Measurements from ENCODE around the gene CDK6. TPM values are rescaled to one million over a fixed set of nuclear protein-coding genes. Genes with fewer than 3 reads are reported as not detected.

The CDK6 gene
- total RNA-seq, 1 donor from 2014 or later = 6.0 TPM

DNA sequence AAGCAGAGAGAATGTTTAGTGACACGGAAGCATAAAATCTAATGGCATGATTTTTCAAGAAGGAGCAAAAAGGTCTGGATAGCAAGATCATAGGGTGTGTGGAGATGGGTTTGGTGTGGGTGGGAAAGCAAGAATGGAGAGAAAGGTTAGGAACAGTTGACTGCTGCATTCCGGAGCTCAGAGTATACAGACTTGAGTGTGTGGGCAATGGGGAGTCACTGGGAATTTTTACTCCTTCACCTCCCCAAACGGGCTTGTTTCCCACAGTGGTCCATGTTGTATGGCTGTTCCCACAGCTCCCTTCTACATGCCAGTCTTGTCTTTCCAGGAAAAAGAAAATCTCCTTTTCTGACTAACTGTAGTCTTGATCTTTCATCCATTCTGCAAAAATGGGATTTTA lies 122.1 kb downstream of the CDK6 start:
- TF ChIP-seq, protein P1, sequence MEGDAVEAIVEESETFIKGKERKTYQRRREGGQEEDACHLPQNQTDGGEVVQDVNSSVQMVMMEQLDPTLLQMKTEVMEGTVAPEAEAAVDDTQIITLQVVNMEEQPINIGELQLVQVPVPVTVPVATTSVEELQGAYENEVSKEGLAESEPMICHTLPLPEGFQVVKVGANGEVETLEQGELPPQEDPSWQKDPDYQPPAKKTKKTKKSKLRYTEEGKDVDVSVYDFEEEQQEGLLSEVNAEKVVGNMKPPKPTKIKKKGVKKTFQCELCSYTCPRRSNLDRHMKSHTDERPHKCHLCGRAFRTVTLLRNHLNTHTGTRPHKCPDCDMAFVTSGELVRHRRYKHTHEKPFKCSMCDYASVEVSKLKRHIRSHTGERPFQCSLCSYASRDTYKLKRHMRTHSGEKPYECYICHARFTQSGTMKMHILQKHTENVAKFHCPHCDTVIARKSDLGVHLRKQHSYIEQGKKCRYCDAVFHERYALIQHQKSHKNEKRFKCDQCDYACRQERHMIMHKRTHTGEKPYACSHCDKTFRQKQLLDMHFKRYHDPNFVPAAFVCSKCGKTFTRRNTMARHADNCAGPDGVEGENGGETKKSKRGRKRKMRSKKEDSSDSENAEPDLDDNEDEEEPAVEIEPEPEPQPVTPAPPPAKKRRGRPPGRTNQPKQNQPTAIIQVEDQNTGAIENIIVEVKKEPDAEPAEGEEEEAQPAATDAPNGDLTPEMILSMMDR (IDR thresholded peaks at IDR 0.05) = no peak
- TF ChIP-seq EZH2phosphoT487 (IDR thresholded peaks at IDR 0.05) = no peak
- TF ChIP-seq EZH2 (IDR thresholded peaks at IDR 0.05) = no peak
- Histone ChIP-seq H3K36me3 (no peaks in the 10 kb centered on the region), H3K9me3 (ENCODE audit: low read depth) (no peaks in the 10 kb centered on the region), H2AFZ (replicated peaks) (no peak overlapping the region), H3F3A (ENCODE audit: low read depth) (no peaks in the 10 kb centered on the region), H3K27me3 (no peaks in the 10 kb centered on the region), H3K4me2 (no peak overlapping the region), H4K20me1 (ENCODE audit: low read depth) (no peaks in the 10 kb centered on the region), H3K79me2 (ENCODE audit: low read depth) (no peaks in the 10 kb centered on the region), H3K4me1 (no peaks in the 10 kb centered on the region), H3K27ac (no peak overlapping the region), H3K4me3 (no peak overlapping the region), H3K9ac (no peak overlapping the region)
- Mint-ChIP-seq H3K4me3 (no peak overlapping the region), H3K4me1 (no peaks in the 10 kb centered on the region), H3K9me3 (no peaks in the 10 kb centered on the region), H3K27ac (no peak overlapping the region), H3K36me3 (peaks cover 13% of the 10 kb centered on the region), H3K27me3 (ENCODE audit: insufficient read depth, low read depth) (no peaks in the 10 kb centered on the region)
- no peak for DNase-seq (ENCODE audit: low spot score)

DNA sequence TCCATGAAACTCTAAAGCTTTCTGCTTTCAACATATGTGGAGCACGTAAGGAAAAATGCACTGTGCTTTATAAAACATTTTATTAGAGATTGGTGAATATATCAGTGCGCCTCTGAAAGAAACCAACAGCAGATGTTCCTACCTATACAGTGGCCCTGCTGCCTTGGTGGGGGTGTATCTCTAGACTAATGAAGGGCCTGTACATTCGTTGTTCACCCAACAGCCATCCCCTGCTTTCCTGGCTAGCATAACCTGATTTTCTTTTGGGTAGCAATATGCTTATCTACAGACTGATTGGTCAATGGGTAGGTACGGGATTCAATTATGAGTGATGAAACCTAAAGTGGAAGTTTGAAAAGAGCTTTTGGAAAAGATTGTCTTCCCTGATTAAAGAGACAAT lies 126.5 kb downstream of the CDK6 start:
- Histone ChIP-seq H3K27me3 (no peaks in the 10 kb centered on the region), H3K27ac (no peak overlapping the region), H3K9ac (no peak overlapping the region), H3K4me2 (no peak overlapping the region), H3F3A (ENCODE audit: low read depth) (no peaks in the 10 kb centered on the region), H3K9me3 (ENCODE audit: low read depth) (no peaks in the 10 kb centered on the region), H2AFZ (replicated peaks) (no peak overlapping the region), H3K36me3 (no peaks in the 10 kb centered on the region), H4K20me1 (ENCODE audit: low read depth) (no peaks in the 10 kb centered on the region), H3K4me1 (no peaks in the 10 kb centered on the region), H3K4me3 (no peak overlapping the region), H3K79me2 (ENCODE audit: low read depth) (no peaks in the 10 kb centered on the region)
- peaks cover 16% of the 10 kb centered on the region for H3K36me3 Mint-ChIP-seq
- H3K4me3 Mint-ChIP-seq = no peak overlapping the region
- H3K9me3 Mint-ChIP-seq = peaks cover 6% of the 10 kb centered on the region
- H3K27me3 Mint-ChIP-seq (ENCODE audit: insufficient read depth, low read depth) = no peaks in the 10 kb centered on the region
- no peaks in the 10 kb centered on the region for H3K4me1 Mint-ChIP-seq
- no peak overlapping the region for H3K27ac Mint-ChIP-seq
- DNase-seq (ENCODE audit: low spot score) = no peak
- TF ChIP-seq, protein P1 (IDR thresholded peaks at IDR 0.05) = no peak
- TF ChIP-seq EZH2 (IDR thresholded peaks at IDR 0.05) (no peak), EZH2phosphoT487 (IDR thresholded peaks at IDR 0.05) (no peak)

DNA sequence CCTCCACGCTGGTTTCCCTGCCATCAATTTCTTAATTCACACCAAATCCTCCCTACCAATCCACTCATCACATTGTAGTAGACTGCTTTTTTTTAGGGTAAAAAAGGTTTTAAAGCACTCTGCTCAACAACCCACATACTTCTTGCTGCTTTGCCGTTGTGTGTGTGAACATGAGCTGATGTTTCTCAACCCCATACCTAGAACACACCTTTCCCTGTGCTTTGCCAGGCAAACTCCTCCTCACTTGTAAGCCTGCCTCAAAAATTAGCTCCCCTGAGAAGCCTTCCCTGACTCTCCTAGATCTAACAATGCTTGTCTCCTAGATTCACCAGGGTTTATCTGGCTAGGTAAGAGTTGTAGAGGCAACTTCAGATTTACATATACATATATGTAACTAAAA lies 127.2 kb downstream of the CDK6 start:
- no peaks in the 10 kb centered on the region for H3K27me3 ChIP-seq
- no peak overlapping the region for H3K4me2 ChIP-seq
- H3K27ac Mint-ChIP-seq = no peak overlapping the region
- H3K4me3 Mint-ChIP-seq = no peak overlapping the region
- H2AFZ ChIP-seq (replicated peaks) = no peak overlapping the region
- no peak overlapping the region for H3K4me3 ChIP-seq
- H4K20me1 ChIP-seq (ENCODE audit: low read depth) = no peaks in the 10 kb centered on the region
- H3K79me2 ChIP-seq (ENCODE audit: low read depth) = no peaks in the 10 kb centered on the region
- no peak overlapping the region for H3K9ac ChIP-seq
- no peaks in the 10 kb centered on the region for H3K9me3 ChIP-seq (ENCODE audit: low read depth)
- no peaks in the 10 kb centered on the region for H3F3A ChIP-seq (ENCODE audit: low read depth)
- H3K36me3 Mint-ChIP-seq = peaks cover 17% of the 10 kb centered on the region
- no peaks in the 10 kb centered on the region for H3K36me3 ChIP-seq
- H3K9me3 Mint-ChIP-seq = peaks cover 6% of the 10 kb centered on the region
- TF ChIP-seq EZH2 (IDR thresholded peaks at IDR 0.05) = no peak
- TF ChIP-seq EZH2phosphoT487 (IDR thresholded peaks at IDR 0.05) = no peak
- TF ChIP-seq, protein P1 (IDR thresholded peaks at IDR 0.05) = no peak
- no peak overlapping the region for H3K27ac ChIP-seq
- no peak for DNase-seq (ENCODE audit: low spot score)
- H3K4me1 Mint-ChIP-seq = no peaks in the 10 kb centered on the region
- H3K4me1 ChIP-seq = no peaks in the 10 kb centered on the region
- no peaks in the 10 kb centered on the region for H3K27me3 Mint-ChIP-seq (ENCODE audit: insufficient read depth, low read depth)

Measured in neural progenitor cell (in vitro differentiated cells).